Measurements from ENCODE around the gene ERF.

- no peak for TF ChIP-seq MXI1 (conservative IDR thresholded peaks at IDR 0.05; ENCODE audit: poor library complexity, severe bottlenecking)
- TF ChIP-seq CTCF (IDR thresholded peaks at IDR 0.05; ENCODE audit: poor library complexity, severe bottlenecking) = no peak
- TF ChIP-seq REST (IDR thresholded peaks at IDR 0.05; ENCODE audit: borderline replicate concordance) = no peak
- no peak for TF ChIP-seq POLR2AphosphoS5 (IDR thresholded peaks at IDR 0.05)
- no peak for TF ChIP-seq EP300 (conservative IDR thresholded peaks at IDR 0.05; ENCODE audit: poor library complexity, severe bottlenecking)
- TF ChIP-seq EZH2 (IDR thresholded peaks at IDR 0.05; ENCODE audit: borderline replicate concordance, insufficient read depth, low read length, poor library complexity, severe bottlenecking) = no peak
- no peak for TF ChIP-seq RAD21 (conservative IDR thresholded peaks at IDR 0.05)
- no peak for TF ChIP-seq TAF1 (IDR thresholded peaks at IDR 0.05; ENCODE audit: low read depth)
Measured at GRCh38 chr19:42249149-42249750, 5.7 kb downstream of the ERF start.
